Measurements from ENCODE around the gene BRI3. TPM values are rescaled to one million over a fixed set of nuclear protein-coding genes. Genes with fewer than 3 reads are reported as not detected.

BRI3 gene
- total RNA-seq, 2 experiments from 2014 or later, result 68.0 to 76.5 TPM

GRCh38 chr7:98285157-98286092, 3.9 kb downstream of the BRI3 start:
- Mint-ChIP-seq H3K9me3 (no peaks in the 10 kb centered on the region), H3K27ac (peak overlapping the region; percentile 68), H3K4me3 (peak overlapping the region; percentile 34), H3K27me3 (no peaks in the 10 kb centered on the region), H3K4me1 (ENCODE audit: low read depth) (peaks cover 42% of the 10 kb centered on the region), H3K36me3 (ENCODE audit: low read depth) (peaks cover 9% of the 10 kb centered on the region)
- Histone ChIP-seq H3K27me3 (ENCODE audit: control insufficient read depth in 1 of 2, insufficient read depth in 2 of 2, low read length in 2 of 2) (no peaks in the 10 kb centered on the region), H3K36me3 (ENCODE audit: insufficient read depth, low read length) (no peaks in the 10 kb centered on the region), H3K4me3 (ENCODE audit: low read length) (no peak overlapping the region), H3K9me3 (ENCODE audit: control insufficient read depth in 1 of 2, insufficient read depth in 1 of 2, low read length in 2 of 2) (no peaks in the 10 kb centered on the region), H3K4me1 (ENCODE audit: insufficient read depth, low read length) (peaks cover 63% of the 10 kb centered on the region), H3K27ac (ENCODE audit: low read depth in 1 of 2, low read length in 2 of 2) (no peak overlapping the region)
- intact Hi-C loops (cut with DNase I, micrococcal nuclease), result loop anchor here in 1 of 2 experiments (10.0 kb wide), 3 partner anchors 421 to 1171 kb away; partner anchors contain the start of genes SDHAF3 and SMURF1
- TF ChIP-seq CTCF (IDR thresholded peaks at IDR 0.05), result no peak
- CTCF ChIA-PET, result no interaction called here
- ATAC-seq (ENCODE audit: poor library complexity), result no peak
- POLR2A ChIA-PET, result interaction anchor here (2.2 kb wide), 1 partner anchor 35 kb away, joined by 8 read pairs; no protein-coding TSS in a partner anchor
- DNase-seq, result peak in 1 of 14 experiments; percentile 25

GRCh38 chr7:98286093-98286539, 4.6 kb downstream of the BRI3 start:
- H3K4me1 ChIP-seq (ENCODE audit: insufficient read depth, low read length), result peaks cover 56% of the 10 kb centered on the region
- H3K27ac Mint-ChIP-seq, result no peak overlapping the region

More at GRCh38 chr7:98286093-98286539, 4.6 kb downstream of the BRI3 start:
- Mint-ChIP-seq H3K27me3 (no peaks in the 10 kb centered on the region), H3K4me1 (ENCODE audit: low read depth) (peaks cover 37% of the 10 kb centered on the region), H3K36me3 (ENCODE audit: low read depth) (peaks cover 4% of the 10 kb centered on the region), H3K4me3 (no peak overlapping the region), H3K9me3 (no peaks in the 10 kb centered on the region)
- no peak overlapping the region for H3K27ac ChIP-seq (ENCODE audit: low read depth in 1 of 2, low read length in 2 of 2)
- H3K27me3 ChIP-seq (ENCODE audit: control insufficient read depth in 1 of 2, insufficient read depth in 2 of 2, low read length in 2 of 2), result no peaks in the 10 kb centered on the region
- DNase-seq (peak in 2 of 14 experiments; percentile 55 to 62), ATAC-seq (ENCODE audit: poor library complexity) (no peak)
- no peak for TF ChIP-seq CTCF (IDR thresholded peaks at IDR 0.05)
- intact Hi-C loops (cut with DNase I, micrococcal nuclease), result loop anchor here in 1 of 2 experiments (10.0 kb wide), 3 partner anchors 421 to 1171 kb away; partner anchors contain the start of genes SDHAF3 and SMURF1
- peaks cover 4% of the 10 kb centered on the region for H3K36me3 ChIP-seq (ENCODE audit: insufficient read depth, low read length)
- no peak overlapping the region for H3K4me3 ChIP-seq (ENCODE audit: low read length)
- ChIA-PET CTCF (no interaction called here), POLR2A (interaction anchor here (2.2 kb wide), 1 partner anchor 35 kb away, joined by 8 read pairs; no protein-coding TSS in a partner anchor)
- no peaks in the 10 kb centered on the region for H3K9me3 ChIP-seq (ENCODE audit: control insufficient read depth in 1 of 2, insufficient read depth in 1 of 2, low read length in 2 of 2)
